DMS53 (cell line): Measurements from ENCODE around the gene DNASE1L1.
A peak's percentile ranks its signal among the peaks of the same experiment; 100 is the strongest.

Experiments used
- DNase-seq: peaks from one replicate; lab custom pipeline; 2025; lab: John Stamatoyannopoulos, UW

DNASE1L1 gene

DNA sequence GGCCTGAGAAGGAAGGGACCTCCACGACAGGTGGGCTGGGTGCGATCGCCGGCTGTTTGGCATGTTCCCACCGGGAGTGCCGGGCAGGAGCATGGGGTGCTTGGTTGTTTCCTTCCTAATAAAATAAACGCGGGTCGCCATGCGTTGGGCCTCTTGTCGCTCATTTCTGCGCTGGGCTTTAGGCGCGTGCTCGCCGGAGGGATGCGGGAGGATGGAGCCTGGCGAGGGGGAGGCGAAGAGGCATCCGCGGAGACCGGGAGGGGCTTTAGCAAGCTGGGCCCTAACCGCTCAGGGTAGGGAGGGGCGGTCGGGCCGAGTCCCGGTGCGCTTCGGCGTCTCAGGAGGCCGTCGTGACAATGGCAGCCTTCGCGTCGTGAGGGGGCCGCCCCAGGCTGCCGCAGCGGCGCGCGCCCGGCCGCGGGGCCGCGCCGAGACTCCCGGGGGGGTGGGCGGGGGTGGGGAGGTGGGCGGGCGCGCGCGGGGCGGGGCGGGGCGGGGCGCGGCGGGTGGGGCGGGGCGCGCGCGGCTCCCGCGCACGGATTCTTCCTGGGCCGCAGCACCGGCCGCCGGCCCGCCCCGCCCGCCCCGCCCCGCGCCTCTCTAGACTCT is 27.4 kb upstream of the DNASE1L1 start:
- peak; percentile 82 for DNase-seq

DNA sequence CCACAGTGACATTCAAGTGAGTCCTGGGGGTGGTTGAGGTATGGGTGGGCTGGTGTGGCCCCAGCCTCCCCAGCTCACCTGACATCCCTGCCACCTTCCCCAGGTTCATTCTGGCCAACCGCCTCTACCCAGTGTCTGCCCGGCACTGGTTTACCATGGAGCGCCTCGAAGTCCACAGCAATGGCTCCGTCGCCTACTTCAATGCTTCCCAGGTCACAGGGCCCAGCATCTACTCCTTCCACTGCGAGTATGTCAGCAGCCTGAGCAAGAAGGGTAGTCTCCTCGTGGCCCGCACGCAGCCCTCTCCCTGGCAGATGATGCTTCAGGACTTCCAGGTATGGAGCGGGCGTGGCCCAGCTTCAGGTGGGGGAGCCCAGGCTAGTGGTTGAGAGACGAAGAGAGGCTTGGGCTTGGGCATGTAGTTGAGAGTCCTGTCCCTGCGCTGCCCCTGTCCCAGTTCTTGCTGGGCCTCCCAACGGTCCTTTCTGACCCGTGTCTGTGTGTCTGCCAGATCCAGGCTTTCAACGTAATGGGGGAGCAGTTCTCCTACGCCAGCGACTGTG is 26.2 kb upstream of the DNASE1L1 start:
- DNase-seq = no peak

DNA sequence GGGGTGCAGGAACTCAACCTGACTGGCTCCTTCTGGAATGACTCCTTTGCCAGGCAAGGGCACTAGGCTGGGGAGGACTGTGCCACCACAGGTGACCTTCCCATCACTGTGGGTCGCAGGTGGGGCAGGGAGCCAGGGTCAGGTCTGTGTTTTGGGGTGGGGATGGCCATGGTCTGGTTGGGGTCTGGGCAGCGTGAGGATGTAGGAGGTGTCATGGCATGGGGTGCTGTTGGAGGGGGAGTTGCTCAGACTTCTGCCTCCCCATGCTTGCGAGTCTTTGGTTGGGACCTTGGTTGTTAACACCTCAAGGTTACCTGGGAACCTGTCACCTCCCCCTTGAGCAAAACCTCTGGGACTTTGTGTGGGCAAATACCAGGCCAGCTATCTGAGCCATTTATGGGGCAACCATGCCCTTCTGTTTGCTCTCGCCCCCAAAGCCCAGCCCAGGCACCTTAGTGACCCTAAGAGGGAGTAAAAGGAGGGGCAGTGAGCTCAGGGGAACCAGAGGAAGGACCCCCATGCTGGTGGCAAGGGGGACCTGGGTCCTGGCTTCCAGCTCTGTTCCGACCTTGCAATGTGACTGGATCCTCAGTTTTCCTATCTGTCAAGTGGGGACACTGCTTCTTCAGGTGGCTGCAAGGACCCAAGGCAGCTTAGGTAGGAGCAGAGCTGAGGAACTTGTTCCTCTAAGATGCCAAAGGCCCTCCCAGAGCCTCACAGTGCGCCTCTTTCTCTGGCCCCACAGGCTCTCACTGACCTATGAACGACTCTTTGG is 25.5 kb upstream of the DNASE1L1 start:
- no peak for DNase-seq

DNA sequence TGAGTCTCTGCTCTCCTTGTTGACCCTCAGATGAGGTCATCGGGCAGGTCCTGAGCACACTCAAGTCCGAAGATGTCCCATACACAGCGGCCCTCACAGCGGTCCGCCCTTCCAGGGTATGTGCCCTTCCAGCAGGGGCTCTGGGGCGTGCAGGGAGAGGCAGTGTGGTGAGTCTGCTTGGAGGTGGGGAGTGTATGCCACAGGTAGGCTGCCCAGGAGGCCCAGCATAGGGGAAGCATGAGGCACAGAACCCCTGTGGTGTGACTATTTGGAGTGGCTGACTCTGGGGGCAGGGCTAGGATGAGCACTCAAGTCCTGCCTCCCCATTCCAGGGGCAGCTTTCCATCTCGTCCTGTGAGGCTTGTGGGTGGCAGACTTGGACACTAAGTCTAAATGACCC is 24.6 kb upstream of the DNASE1L1 start:
- DNase-seq = no peak

DNA sequence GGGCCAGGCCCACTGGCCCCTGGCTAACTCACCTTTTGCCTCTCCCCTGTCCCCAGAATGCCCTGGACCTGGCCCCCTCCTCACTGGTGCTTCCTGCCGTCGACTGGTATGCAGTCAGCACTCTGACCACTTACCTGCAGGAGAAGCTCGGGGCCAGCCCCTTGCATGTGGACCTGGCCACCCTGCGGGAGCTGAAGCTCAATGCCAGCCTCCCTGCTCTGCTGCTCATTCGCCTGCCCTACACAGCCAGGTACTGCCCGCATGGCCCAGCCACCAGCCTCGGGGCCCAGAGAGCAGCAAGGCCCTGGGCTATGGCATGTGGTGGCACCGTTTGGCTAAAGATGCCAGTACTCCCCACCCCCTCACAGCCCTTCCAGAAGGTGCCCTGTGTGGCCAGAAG is 23.2 kb upstream of the DNASE1L1 start:
- no peak for DNase-seq

DNA sequence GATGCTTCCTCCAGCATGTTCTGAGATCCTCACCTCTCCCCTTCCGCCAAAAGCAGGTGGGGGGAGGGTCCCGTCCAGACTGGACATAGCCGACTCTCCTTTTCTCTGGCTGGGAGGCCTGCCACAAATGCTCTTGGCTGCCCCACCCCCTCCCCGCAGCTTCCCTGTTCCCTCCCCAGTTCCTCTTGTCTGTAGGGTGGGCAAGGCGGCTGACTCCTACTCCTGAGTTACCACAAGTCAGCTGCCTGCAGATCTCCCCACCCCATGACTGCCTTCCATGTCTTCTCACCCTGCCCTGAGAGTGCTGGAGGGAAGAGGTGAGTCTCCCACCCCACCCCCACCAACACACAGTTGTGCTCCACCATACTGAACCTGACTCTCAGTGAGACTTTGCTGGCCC is 22.3 kb upstream of the DNASE1L1 start:
- no peak for DNase-seq

DNA sequence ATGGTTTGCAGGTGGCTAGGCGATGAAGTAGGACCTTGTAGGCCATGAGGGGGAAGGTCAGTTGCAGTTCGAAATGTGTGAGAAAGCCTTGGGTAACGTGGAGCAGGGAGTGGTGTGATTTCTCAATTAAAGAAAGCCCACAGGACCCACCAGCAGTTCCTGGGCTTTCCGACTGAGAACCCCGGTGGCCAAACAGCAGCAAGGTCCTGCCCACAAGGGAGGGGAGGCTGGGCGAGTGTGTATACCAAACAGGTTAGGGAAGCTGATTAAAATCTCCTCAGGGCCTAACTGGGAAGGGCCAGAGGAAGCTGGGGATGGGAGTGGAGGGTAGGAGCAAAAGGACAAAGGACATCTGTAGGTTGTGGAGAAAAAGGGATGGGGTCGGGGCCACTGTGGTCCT is 21.9 kb upstream of the DNASE1L1 start:
- DNase-seq = no peak

DNA sequence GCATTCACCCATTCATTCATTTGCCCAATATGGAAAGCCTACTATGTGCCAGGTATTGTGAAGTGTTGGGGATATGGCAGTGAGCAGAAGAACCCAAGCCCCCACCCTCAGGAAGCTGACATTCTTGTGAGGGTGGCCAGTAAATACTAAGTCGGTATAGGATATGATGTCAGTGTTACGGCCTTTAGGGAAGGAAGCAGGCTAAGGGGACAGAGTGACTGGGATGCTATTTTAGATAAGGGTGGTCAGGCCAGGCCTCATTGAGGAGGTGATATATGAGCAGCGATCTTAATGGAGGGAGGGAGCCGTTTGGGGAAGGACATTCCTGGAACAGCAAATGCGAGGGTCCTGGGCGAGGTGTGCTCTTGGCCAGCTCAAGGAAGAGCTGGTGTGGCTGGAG is 21.4 kb upstream of the DNASE1L1 start:
- no peak for DNase-seq

DNA sequence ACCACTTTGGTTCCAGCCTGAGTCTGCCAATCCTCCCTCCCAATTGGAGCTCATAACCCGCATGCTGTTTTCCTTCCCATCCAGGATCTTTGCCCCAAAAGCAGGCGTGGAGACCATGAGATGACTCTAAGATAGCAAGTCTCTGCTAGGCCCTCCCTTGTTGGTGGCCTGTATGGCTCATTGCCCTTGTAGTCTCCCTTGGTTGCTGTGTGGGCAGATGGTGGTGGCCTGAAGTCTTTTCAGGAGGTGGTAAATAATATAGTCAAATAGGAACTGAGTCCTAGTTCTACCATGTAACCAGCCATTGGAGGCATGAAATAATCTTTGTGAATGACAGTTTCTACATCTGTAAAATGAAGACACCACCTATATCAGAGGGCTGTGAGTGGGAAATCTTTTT is 20.7 kb upstream of the DNASE1L1 start:
- no peak for DNase-seq

DNA sequence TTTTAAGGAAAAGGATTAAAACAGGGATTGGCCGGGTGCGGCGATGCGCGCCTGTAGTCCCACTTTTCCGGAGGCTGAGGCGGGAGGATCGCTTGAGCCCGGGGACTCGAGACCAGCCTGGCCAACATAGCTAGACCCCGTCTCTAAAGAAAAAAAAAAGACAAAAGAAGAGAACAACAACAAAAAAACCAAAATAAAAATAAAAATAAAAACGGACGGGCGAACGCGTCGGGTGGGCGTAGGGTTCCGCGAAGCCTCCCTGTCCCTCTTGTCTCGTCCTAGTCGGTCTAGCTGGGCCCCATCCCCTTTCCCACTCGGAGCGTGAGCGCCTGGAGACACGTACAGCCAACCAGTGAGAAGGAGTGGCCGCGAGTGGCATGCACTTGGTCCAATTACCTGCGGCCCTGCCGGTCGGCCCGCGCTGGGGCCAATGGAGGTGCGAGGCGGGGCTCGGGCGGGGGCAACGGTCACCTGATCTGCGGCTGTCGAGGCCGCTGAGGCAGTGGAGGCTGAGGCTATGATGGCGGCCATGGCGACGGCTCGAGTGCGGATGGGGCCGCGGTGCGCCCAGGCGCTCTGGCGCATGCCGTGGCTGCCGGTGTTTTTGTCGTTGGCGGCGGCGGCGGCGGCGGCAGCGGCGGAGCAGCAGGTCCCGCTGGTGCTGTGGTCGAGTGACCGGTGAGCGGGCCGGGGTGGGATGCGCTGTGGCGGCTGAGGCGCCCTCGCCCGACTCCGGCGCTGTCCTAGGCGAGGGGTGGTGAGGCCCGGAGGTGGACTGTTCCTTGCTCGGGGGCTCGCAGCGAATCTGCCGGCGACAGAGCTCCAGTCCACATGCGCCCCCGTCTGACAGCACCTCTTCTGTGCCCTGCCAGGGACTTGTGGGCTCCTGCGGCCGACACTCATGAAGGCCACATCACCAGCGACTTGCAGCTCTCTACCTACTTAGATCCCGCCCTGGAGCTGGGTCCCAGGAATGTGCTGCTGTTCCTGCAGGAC is 19.4 kb upstream of the DNASE1L1 start, which contains the start of gene ATP6AP1:
Gene ATP6AP1, plus strand, starts transcription at position 502 of the 996 bp plus-strand sequence. Its CDS starts 16 bp downstream, at position 518.
- DNase-seq = peak; percentile 97

DNA sequence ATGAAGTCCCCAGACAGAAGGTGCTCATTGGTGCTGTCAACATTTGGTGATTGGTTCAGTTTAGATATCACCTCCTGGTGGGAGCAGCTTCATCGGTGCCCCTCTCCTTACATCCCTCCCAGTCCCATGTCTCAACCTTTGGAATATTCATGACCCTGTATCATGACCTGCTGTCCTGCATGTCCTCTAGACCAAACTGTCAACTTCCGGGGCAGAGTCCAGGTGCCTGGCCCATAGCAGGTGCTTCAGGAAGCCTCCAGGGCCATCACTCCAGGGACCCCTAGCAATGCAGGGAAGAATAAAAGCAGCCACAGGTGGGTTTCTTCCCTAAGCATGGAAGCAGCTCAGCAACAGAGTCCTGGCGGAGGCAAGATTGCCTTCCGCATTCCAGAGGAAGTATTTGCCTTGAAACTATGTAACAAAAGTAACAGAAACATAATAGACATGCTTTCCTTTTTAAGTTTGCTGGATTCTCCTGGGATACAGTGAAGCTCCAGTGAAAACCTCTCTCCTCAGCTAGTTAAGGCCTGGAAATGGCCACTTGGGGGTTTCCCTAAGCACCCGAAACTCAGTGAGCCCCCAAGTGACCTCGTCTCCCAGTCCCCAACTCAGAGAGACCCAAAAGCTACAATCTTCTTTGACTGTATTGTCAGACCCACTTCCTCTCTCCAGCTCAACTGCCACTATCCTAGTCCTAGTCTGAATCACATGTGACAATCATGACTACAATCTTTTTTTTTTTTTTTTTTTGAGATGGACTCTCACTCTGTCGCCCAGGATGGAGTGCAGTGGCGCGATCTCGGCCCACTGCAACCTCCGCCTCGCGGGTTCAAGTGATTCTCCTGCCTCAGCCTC is 18.1 kb upstream of the DNASE1L1 start:
- no peak for DNase-seq

DNA sequence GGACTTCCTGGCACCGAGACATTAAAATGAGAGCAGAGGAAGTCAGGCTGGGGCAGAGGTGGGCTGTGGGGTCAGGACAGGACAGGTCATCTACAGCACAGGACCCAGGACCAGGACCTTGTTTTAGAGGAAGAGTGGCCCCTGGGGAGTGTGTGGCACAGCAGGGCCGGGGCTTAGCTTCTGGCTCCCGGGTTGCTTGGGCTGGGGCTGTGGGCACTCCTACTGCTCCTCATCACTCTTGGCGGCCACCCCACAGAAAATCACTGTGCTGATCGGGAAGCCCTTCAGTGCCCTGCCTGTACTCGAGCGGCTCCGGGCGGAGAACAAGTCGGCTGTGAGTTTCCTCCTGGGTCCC is 11.3 kb upstream of the DNASE1L1 start:
- no peak for DNase-seq

DNA sequence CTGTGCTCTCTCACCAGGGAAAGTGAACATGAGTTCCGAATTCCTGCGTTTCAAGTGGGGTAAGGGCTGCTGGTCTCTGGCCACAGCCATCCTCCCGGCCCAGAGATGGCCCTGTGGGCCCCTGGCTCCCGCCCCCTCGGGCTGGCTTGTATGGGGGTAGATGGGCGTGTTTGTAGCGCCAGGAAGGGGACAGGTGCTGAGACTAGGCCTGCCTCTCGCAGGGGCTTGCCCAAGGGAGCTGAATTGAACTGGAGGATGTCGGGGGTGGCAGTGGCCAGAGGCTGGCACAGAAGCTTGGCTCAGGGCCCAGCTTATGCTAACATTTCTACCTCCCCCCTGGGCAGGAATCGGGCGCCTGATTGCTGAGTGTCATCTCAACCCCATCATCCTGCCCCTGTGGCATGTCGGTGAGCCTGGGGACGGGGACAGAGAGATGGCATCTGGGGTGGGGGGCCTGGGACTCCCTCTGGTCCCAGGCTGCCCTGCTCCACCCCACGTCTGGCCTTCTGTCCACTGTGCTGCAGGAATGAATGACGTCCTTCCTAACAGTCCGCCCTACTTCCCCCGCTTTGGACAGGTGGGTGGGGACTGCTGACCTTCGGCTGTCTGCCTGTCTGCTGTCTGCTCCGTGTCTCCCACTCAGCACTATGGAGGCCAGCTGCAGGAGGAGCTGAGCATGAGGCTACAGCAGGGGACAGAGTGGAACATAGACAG is 10.8 kb upstream of the DNASE1L1 start:
- DNase-seq = no peak

DNA sequence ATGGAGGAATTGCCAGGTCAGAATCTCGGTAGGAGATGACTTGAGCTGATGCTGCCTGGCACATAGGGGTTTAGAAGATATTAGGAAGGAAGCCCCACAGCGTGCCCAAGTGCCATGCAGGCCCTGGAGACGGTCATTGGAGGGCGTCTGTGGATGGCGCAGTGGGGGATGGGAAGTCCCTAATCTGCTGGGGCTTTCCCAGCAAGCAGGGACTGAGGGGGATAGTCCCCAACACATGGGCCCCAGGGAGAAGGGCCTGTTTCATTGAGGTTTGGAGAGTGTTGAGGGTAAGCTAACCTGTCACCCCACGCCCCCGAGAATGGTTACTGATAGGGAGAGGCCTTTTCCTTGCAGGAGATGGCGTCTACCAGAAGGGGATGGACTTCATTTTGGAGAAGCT is 10.1 kb upstream of the DNASE1L1 start:
- no peak for DNase-seq

DNA sequence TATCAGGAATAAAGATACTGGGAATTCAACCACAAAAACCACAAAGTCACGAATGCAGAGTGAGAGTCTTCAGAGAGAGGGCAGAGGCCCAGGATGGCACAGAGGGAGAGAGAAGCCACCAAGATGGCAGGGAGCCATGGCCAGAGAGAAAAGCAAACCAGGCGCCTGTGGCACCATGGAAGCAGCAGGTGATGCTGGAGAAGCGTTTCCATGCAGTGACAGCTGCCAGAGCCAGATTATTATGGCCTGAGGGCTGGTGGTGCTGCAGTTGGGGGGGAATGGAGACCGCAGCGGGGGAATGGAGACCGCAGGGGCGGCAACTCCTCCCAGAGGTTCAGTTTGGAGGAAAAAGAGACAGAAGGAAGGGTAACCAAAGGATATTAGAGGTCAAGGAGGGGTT is 8.1 kb upstream of the DNASE1L1 start:
- no peak for DNase-seq

DNA sequence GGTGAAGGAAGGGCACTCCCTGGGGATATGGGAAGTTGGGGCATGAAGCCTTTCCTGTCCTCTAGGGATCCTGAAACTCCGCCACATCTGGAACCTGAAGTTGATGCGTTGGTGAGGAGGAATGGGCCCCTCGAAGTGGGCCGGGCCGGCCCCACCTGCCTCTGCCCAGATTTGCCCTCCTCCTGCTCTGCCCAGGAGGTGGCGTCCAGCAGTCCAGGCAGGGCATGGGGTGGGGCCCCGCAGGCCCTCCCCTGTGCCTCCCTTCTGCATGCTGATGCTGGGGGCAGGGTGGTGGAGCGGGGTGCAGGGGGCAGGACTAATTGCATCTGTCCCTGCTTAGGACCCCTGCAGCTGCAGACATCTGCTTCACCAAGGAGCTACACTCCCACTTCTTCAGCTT is 4.1 kb upstream of the DNASE1L1 start:
- DNase-seq = no peak

DNA sequence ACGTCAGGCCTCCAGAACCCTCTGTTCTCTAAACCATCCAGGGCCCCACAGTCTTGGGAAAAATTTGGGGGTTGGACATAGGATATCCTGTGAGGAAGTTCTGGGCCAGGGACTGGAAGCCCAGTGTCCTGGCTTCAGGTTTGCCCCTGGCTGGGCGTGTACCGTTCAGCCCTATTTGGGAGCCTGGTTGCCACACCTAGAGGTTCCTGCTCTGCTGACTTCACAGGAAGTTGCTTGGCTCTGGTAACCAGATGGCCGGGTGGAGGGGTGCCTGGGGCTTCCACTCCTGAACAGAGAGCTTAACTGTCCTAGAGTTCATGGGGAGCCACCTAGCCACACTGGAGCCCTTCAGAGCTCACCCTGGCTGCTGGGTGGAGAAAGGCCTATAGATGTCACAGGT is 3.4 kb upstream of the DNASE1L1 start:
- DNase-seq = no peak

DNA sequence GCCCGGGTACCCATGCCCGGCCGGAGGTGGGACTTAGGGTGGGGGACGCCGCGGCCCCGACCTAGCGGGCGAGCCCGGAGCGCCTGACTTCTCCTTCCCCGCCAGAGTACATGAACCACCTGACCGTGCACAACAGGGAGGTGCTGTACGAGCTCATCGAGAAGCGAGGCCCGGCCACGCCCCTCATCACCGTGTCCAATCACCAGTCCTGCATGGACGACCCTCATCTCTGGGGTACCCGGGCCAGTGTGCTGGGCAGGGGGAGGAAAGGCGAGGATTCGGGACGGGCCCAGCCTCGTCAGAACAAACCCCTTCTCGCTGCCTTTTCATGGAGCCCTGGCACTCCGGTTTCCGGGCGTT is 2.9 kb upstream of the DNASE1L1 start:
- DNase-seq = peak; percentile 77

DNA sequence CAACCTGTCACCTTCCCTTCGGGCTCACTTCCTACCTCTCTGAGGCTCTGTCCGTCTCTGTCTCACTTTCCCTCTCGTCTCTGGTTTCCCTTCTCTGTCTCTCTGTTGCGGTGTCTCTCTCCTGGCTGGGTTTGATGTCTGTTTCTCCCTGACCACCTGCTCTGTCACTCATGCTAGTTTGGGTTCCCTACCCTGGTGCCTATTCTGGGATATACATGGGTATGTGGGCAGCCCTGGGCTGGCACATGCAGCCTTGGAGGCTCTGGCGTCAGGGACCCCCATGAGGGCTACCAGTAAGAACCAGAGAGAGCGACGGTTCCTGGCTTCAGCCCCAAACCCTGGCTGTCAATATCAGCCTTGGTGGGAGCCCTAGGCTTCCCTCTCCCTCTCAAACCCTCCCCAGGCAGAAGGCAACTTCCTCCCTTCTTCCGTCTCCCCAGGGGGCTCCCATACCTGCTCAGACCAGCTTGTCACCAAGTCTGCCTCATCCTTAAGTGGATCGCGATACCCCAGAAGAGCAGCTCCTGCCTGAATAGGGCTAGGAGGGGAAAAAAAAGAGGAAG is 314 bp downstream of the DNASE1L1 start:
- DNase-seq = no peak

DNA sequence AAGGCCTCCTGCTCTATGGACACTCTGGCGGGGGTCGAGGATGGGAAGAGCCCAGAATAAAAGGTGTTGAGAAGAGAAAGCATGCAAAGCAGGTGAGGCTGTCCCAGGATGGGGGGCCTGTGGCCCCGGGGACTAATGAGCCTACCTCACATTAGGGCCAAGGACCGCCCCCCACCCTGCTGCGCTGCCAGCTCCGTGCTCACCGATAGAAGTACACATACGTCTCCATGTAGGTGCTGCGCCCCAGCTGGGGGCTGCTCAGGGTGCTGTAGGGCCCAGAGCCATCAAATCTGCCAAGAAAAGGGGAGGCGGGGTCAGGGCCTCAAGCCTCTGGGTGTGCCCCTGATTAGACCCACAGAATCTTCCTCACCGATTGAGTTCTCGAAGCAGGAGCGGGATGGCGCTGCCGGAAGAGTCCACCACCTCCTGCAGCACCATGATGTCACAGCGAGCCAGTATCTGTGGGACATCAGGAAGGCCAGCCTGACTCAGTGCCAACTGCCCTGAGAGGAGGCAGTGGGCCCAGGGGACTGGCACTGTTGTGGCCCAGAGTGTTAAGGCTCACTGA is 4.3 kb downstream of the DNASE1L1 start:
- no peak for DNase-seq
